ENCODE measurements around the gene OR8B12. TPM values are rescaled to one million over a fixed set of nuclear protein-coding genes. Genes with fewer than 3 reads are reported as not detected.

The OR8B12 gene
- total RNA-seq, 1 experiment from 2014 or later, result not detected

GRCh38 chr11:124578761-124579160 lies 35.3 kb upstream of the OR8B12 start:
- Mint-ChIP-seq H3K27ac (ENCODE audit: low read depth, unreplicated experiment) (no peak overlapping the region), H3K4me3 (ENCODE audit: unreplicated experiment) (no peak overlapping the region), H3K27me3 (ENCODE audit: insufficient read depth, unreplicated experiment) (peaks cover 76% of the 10 kb centered on the region), H3K4me1 (ENCODE audit: insufficient read depth, unreplicated experiment) (no peaks in the 10 kb centered on the region), H3K9me3 (ENCODE audit: unreplicated experiment) (no peaks in the 10 kb centered on the region), H3K36me3 (ENCODE audit: insufficient read depth, unreplicated experiment) (no peaks in the 10 kb centered on the region)
- CTCF ChIA-PET, result interaction anchor here (1.5 kb wide), 1 partner anchor 163 kb away, joined by 6 read pairs; no protein-coding TSS in a partner anchor
- intact Hi-C loops (cut with micrococcal nuclease), result no loop called here
- no peak for TF ChIP-seq CTCF (IDR thresholded peaks at IDR 0.05; ENCODE audit: unreplicated experiment)
- POLR2A ChIA-PET, result no interaction called here
- no TSS peak for BruUV-seq (replicated peaks)
- no peak for DNase-seq (ENCODE audit: unreplicated experiment)

GRCh38 chr11:124577716-124578427 lies 34.4 kb upstream of the OR8B12 start:
- no peak overlapping the region for H3K4me3 Mint-ChIP-seq (ENCODE audit: unreplicated experiment)
- TF ChIP-seq CTCF (IDR thresholded peaks at IDR 0.05; ENCODE audit: unreplicated experiment), result no peak
- H3K27me3 Mint-ChIP-seq (ENCODE audit: insufficient read depth, unreplicated experiment), result peaks cover 76% of the 10 kb centered on the region
- BruUV-seq (replicated peaks), result no TSS peak
- CTCF ChIA-PET, result interaction anchor here (0.6 to 1.9 kb wide), 3 partner anchors 8 to 162 kb away, joined by 4 to 6 read pairs (median 6); no protein-coding TSS in a partner anchor
- DNase-seq (ENCODE audit: unreplicated experiment), result no peak
- POLR2A ChIA-PET, result no interaction called here
- H3K36me3 Mint-ChIP-seq (ENCODE audit: insufficient read depth, unreplicated experiment), result no peaks in the 10 kb centered on the region
- intact Hi-C loops (cut with micrococcal nuclease), result no loop called here
- no peaks in the 10 kb centered on the region for H3K4me1 Mint-ChIP-seq (ENCODE audit: insufficient read depth, unreplicated experiment)
- no peaks in the 10 kb centered on the region for H3K9me3 Mint-ChIP-seq (ENCODE audit: unreplicated experiment)
- no peak overlapping the region for H3K27ac Mint-ChIP-seq (ENCODE audit: low read depth, unreplicated experiment)

GRCh38 chr11:124570160-124570559 lies 26.7 kb upstream of the OR8B12 start:
- Mint-ChIP-seq H3K4me3 (ENCODE audit: unreplicated experiment) (no peak overlapping the region), H3K36me3 (ENCODE audit: insufficient read depth, unreplicated experiment) (no peaks in the 10 kb centered on the region), H3K9me3 (ENCODE audit: unreplicated experiment) (no peaks in the 10 kb centered on the region), H3K4me1 (ENCODE audit: insufficient read depth, unreplicated experiment) (no peaks in the 10 kb centered on the region), H3K27ac (ENCODE audit: low read depth, unreplicated experiment) (no peak overlapping the region), H3K27me3 (ENCODE audit: insufficient read depth, unreplicated experiment) (peaks cover 81% of the 10 kb centered on the region)
- ChIA-PET POLR2A (interaction anchor here (0.7 kb wide), 1 partner anchor 167 kb away, joined by 3 read pairs; no protein-coding TSS in a partner anchor), CTCF (interaction anchor here (1.2 kb wide), 1 partner anchor 19 kb away, joined by 5 read pairs; no protein-coding TSS in a partner anchor)
- intact Hi-C loops (cut with micrococcal nuclease), result no loop called here
- BruUV-seq (replicated peaks), result no TSS peak
- no peak for TF ChIP-seq CTCF (IDR thresholded peaks at IDR 0.05; ENCODE audit: unreplicated experiment)
- DNase-seq (ENCODE audit: unreplicated experiment), result no peak

GRCh38 chr11:124569697-124570096 lies 26.2 kb upstream of the OR8B12 start, which contains the start of gene OR8A1:
OR8A1 (plus strand) TSS chr11:124569997; CDS start chr11:124570120, 123 bp downstream.
- Mint-ChIP-seq H3K27ac (ENCODE audit: low read depth, unreplicated experiment) (no peak within 1 kb of the TSS), H3K36me3 (ENCODE audit: insufficient read depth, unreplicated experiment) (no peaks in the 10 kb centered on the region), H3K27me3 (ENCODE audit: insufficient read depth, unreplicated experiment) (peaks cover 81% of the 10 kb centered on the region), H3K9me3 (ENCODE audit: unreplicated experiment) (no peaks in the 10 kb centered on the region), H3K4me3 (ENCODE audit: unreplicated experiment) (no peak within 1 kb of the TSS), H3K4me1 (ENCODE audit: insufficient read depth, unreplicated experiment) (no peaks in the 10 kb centered on the region)
- CTCF ChIA-PET, result interaction anchor here (1.2 kb wide), 1 partner anchor 19 kb away, joined by 5 read pairs; no protein-coding TSS in a partner anchor
- DNase-seq (ENCODE audit: unreplicated experiment), result no peak
- no peak for TF ChIP-seq CTCF (IDR thresholded peaks at IDR 0.05; ENCODE audit: unreplicated experiment)
- intact Hi-C loops (cut with micrococcal nuclease), result no loop called here
- no TSS peak for BruUV-seq (replicated peaks)
- POLR2A ChIA-PET, result interaction anchor here (0.7 kb wide), 1 partner anchor 167 kb away, joined by 3 read pairs; no protein-coding TSS in a partner anchor
